Astrocyte of the spinal cord (primary cell): Measurements from ENCODE around the gene SYT1.

ENCODE experiments used
- DNase-seq: peaks from one replicate; pipeline ENCODE4 v3.0.0; 2011; ENCODE audit warnings: low read depth, low spot score
- H3K4me3 ChIP-seq: 2 replicates; pipeline ENCODE4 v1.5.1; 2011; ENCODE audit warnings: low read depth, mild to moderate bottlenecking, low read length, moderate library complexity
- in situ Hi-C: cut with HindIII; loops from 2 replicates; pipeline ENCODE4 v1.10.0; 2017; ENCODE audit warnings: low sequenced_read_pairs
- TF ChIP-seq, protein P1 (sequence below): IDR thresholded peaks from 2 replicates; pipeline ENCODE4 v1.5.1; 2012; ENCODE audit warnings: low read depth, mild to moderate bottlenecking, low read length, inconsistent platforms

Gene SYT1

DNA sequence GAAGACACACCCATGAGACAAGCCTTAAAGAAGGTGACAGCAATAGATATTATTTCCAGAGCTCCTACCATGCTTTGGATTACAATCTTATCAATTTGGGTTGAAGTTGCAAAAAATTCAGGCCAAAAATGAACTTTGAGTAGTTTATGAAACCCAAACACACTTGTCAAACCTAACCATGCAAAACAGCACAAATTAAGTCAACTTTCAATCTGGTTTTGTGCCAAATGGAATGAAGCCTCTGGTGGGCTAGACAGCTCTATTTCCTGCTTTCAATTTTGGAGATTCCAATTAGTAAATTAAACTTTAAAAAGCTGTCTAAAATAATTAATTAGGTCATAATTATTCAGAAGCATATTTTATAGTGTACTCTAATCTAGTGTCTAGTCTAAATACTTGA, 203.4 kb downstream of the SYT1 start:
- no peak overlapping the region for H3K4me3 ChIP-seq
- DNase-seq, result no peak
- in situ Hi-C loops, result no loop called here
- TF ChIP-seq, protein P1, sequence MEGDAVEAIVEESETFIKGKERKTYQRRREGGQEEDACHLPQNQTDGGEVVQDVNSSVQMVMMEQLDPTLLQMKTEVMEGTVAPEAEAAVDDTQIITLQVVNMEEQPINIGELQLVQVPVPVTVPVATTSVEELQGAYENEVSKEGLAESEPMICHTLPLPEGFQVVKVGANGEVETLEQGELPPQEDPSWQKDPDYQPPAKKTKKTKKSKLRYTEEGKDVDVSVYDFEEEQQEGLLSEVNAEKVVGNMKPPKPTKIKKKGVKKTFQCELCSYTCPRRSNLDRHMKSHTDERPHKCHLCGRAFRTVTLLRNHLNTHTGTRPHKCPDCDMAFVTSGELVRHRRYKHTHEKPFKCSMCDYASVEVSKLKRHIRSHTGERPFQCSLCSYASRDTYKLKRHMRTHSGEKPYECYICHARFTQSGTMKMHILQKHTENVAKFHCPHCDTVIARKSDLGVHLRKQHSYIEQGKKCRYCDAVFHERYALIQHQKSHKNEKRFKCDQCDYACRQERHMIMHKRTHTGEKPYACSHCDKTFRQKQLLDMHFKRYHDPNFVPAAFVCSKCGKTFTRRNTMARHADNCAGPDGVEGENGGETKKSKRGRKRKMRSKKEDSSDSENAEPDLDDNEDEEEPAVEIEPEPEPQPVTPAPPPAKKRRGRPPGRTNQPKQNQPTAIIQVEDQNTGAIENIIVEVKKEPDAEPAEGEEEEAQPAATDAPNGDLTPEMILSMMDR, result no peak

DNA sequence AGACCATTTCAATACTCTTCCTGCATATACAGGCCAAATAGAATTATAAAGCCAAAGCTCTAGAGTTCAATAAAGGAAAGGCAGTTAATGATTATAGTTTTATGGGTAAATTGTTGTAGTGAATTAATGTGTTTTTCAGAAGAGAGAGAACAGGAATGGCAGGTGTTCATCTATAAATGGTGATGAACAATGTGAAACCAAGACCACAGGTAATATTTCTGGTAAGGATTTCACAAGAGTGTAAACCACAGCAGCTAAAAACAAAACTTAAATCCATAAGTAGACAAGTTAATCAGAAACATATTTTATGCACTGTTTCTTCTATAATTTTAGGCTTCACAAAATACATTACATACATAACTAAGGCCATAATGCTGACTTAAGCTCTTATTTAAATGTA, 204.4 kb downstream of the SYT1 start:
- H3K4me3 ChIP-seq, result no peak overlapping the region
- in situ Hi-C loops, result no loop called here
- TF ChIP-seq, protein P1, result no peak
- no peak for DNase-seq

DNA sequence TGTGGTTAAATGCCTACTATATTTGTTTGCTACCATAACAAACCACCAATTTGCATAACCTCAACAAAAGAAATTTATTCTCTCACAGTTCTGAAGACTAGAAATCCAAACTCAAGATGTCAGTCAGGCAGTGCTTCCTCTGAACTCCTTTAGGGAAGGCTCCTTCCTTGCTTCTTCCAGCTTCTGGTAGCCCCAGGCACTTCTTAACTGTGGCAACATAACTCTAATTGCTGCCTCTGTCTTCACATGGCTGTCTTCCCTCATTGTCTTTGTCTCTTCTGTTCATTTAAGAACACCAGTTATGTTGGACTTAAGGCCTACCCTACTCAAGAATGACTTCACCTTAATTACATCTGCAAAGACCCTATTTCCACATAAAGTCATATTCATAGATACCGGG, 206.9 kb downstream of the SYT1 start:
- in situ Hi-C loops, result no loop called here
- DNase-seq, result no peak
- no peak overlapping the region for H3K4me3 ChIP-seq
- TF ChIP-seq, protein P1, result no peak

DNA sequence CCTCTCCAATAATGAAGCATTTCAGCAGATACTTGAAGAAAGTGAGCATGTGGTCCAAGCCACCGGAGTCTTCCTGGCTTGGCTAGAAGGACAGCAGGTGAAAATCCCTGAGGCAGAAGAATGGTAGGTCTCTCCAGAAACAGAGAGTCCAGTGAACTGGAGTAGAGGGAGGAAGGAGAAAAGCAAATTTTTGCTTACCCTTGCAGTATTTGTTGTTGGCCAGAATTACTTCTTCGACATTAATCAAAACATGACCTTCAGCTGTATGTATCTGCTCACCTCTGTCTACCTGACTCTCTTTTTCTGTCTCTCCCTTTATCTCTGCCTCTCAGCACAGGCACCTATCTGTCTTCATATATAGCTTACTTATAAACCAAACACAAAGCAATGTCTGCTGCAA, 208.9 kb downstream of the SYT1 start:
- in situ Hi-C loops, result no loop called here
- DNase-seq, result no peak
- H3K4me3 ChIP-seq, result no peak overlapping the region
- TF ChIP-seq, protein P1, result no peak

DNA sequence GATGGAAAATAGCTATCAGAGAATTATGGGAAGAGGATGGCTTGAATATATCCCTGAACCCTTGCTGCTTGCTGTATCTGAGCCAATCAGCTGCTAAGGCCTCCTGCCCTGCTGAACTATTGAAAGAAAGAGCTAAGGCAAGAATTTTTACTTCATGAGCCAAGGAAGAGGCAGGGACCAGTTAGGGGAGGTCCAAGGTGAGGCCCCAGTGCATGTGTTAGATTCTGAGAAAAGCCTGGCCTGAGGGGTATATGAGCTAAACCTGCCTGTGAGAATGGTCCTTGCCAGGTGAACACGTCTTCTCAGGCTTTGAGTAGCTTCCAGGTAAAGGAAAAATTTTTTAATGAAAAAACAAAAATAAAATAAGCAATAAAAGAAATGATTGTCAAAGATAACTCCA, 218.0 kb downstream of the SYT1 start:
- in situ Hi-C loops, result no loop called here
- DNase-seq, result no peak
- H3K4me3 ChIP-seq, result no peak overlapping the region
- TF ChIP-seq, protein P1, result no peak

DNA sequence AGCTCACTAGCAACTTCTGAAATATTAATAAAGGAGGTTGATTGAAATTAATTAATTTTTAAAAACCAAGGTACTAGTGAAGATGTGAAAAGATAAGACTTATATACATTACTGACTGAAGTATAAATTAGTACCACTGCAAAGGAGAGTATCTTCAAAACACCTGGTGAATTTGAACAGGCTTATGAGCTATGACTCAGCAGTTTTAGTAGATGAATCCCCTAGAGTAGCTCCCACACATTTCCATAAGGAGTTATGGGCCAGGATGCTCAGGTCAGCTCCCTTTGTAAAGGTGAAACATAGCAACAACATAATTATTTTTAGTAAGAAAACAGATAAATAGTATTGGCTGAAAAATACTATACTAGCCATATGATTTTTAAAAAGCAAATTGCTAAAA, 218.6 kb downstream of the SYT1 start:
- H3K4me3 ChIP-seq, result no peak overlapping the region
- DNase-seq, result no peak
- in situ Hi-C loops, result no loop called here
- TF ChIP-seq, protein P1, result no peak

DNA sequence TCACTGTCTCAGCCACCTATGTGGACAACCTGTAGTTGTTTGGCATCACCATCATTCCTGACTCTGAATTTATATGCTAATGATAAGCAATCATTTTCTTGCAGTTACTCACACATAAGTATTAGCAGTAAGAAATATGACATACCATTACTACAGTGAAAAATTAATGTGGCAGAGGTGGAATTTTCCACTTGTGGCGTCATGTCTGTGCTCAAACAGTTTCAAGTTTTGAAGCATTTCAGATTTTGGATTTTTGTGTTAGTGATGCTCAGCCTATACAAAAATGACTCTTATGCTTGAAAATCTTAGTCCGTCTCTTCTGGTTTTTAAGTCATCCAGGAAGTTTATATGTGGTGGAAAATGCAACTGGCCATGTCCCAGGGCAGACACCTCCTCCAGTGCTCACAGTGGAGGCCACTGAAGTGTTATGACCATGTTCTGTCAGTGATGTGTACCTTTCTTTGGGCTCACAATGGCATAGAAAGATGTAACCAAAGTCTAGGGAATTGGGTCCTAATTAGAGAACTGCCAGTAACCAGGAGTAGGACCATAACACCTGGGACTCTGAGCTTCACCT, 220.6 kb downstream of the SYT1 start:
- TF ChIP-seq, protein P1, result no peak
- no peak for DNase-seq
- no peak overlapping the region for H3K4me3 ChIP-seq
- in situ Hi-C loops, result no loop called here
